WTC11 (cell line): ENCODE results near the gene TWIST2.

Source experiments
- ATF2 ChIP-seq: sonication (generic); formaldehyde crosslinking; IDR thresholded peaks from 2 replicates; pipeline ENCODE4 v1.8.1; 2022; ENCODE audit warnings: low read depth, missing genetic modification reagents, borderline replicate concordance
- ATF3 ChIP-seq: sonication (generic); formaldehyde crosslinking; conservative IDR thresholded peaks from 2 replicates; pipeline ENCODE4 v1.8.1; 2022; ENCODE audit warnings: mild to moderate bottlenecking, missing genetic modification reagents
- CREB1 ChIP-seq: sonication (generic); formaldehyde crosslinking; IDR thresholded peaks from 2 replicates; pipeline ENCODE4 v1.8.0; 2023; ENCODE audit warnings: mild to moderate bottlenecking, missing genetic modification reagents
- CTCF ChIP-seq: fragments of 200-600 bp; IDR thresholded peaks from 2 replicates; pipeline ENCODE4 v1.8.0; 2022; ENCODE audit warnings: antibody characterized with exemption
- FOXP1 ChIP-seq: sonication (generic); formaldehyde crosslinking; IDR thresholded peaks from 2 replicates; pipeline ENCODE4 v1.8.0; 2022; ENCODE audit warnings: missing genetic modification reagents, mild to moderate bottlenecking, moderate library complexity, borderline replicate concordance
- MAX ChIP-seq: sonication (generic); formaldehyde crosslinking; IDR thresholded peaks from 2 replicates; pipeline ENCODE4 v1.8.0; 2022; ENCODE audit warnings: mild to moderate bottlenecking, missing genetic modification reagents
- TEAD4 ChIP-seq: sonication (generic); formaldehyde crosslinking; IDR thresholded peaks from 2 replicates; pipeline ENCODE4 v1.8.0; 2022; ENCODE audit warnings: mild to moderate bottlenecking, missing genetic modification reagents
- ZNF423 ChIP-seq: fragments of 250-450 bp; sonication (Bioruptor Pico); IDR thresholded peaks from 2 replicates; pipeline ENCODE4 v2.1.2; 2022; ENCODE audit warnings: mild to moderate bottlenecking, moderate library complexity
- ZNF512 ChIP-seq: sonication (generic); formaldehyde crosslinking; IDR thresholded peaks from 2 replicates; pipeline ENCODE4 v1.8.1; 2022; ENCODE audit warnings: missing genetic modification reagents, borderline replicate concordance

GRCh38 chr2:238905644-238906043, 57.8 kb downstream of the TWIST2 start:
- no peak for TF ChIP-seq ATF3 (CRISPR knock-in tag)
- TF ChIP-seq FOXP1 (CRISPR knock-in tag), result no peak
- no peak for TF ChIP-seq CREB1
- no peak for TF ChIP-seq MAX
- no peak for TF ChIP-seq TEAD4 (CRISPR knock-in tag)
- TF ChIP-seq ATF2, result no peak
- TF ChIP-seq ZNF423 (CRISPR knock-in tag), result no peak
- no peak for TF ChIP-seq CTCF
- no peak for TF ChIP-seq ZNF512 (CRISPR knock-in tag)
